Non-pigmented ciliary epithelial cell (primary cell): Measurements from ENCODE around the gene ASS1.

Experiments
- DNase-seq: peaks from one replicate; pipeline ENCODE4 v3.0.0-alpha.2; 2010; ENCODE audit warnings: low read depth

Gene ASS1

GRCh38 chr9:130419521-130420035, 25.2 kb upstream of the ASS1 start:
- DNase-seq, result no peak

- no peak for DNase-seq
Measured at GRCh38 chr9:130421154-130421801, 23.5 kb upstream of the ASS1 start.

GRCh38 chr9:130421802-130422276, 22.9 kb upstream of the ASS1 start:
- DNase-seq, result peak; percentile 59

- no peak for DNase-seq
Measured at GRCh38 chr9:130422546-130422945, 22.2 kb upstream of the ASS1 start.

- DNase-seq, result no peak
Measured at GRCh38 chr9:130423272-130423671, 21.5 kb upstream of the ASS1 start.

GRCh38 chr9:130424595-130425454, 19.9 kb upstream of the ASS1 start:
- DNase-seq, result no peak

GRCh38 chr9:130425741-130426466, 18.9 kb upstream of the ASS1 start:
- no peak for DNase-seq

GRCh38 chr9:130426467-130426773, 18.3 kb upstream of the ASS1 start:
- DNase-seq, result no peak

GRCh38 chr9:130426883-130427282, 17.9 kb upstream of the ASS1 start:
- DNase-seq, result no peak

- no peak for DNase-seq
Measured at GRCh38 chr9:130427326-130427725, 17.4 kb upstream of the ASS1 start.

- no peak for DNase-seq
Measured at GRCh38 chr9:130428086-130428665, 16.6 kb upstream of the ASS1 start.

GRCh38 chr9:130429381-130429780, 15.4 kb upstream of the ASS1 start:
- DNase-seq, result no peak

- no peak for DNase-seq
Measured at GRCh38 chr9:130429831-130430230, 14.9 kb upstream of the ASS1 start.

GRCh38 chr9:130430232-130430631, 14.5 kb upstream of the ASS1 start:
- DNase-seq, result no peak

GRCh38 chr9:130430734-130431535, 13.8 kb upstream of the ASS1 start:
- DNase-seq, result no peak

GRCh38 chr9:130431536-130432303, 13.0 kb upstream of the ASS1 start:
- DNase-seq, result no peak

- no peak for DNase-seq
Measured at GRCh38 chr9:130432362-130432761, 12.4 kb upstream of the ASS1 start.

- no peak for DNase-seq
Measured at GRCh38 chr9:130432796-130433167, 12.0 kb upstream of the ASS1 start.

- DNase-seq, result no peak
Measured at GRCh38 chr9:130433168-130433946, 11.4 kb upstream of the ASS1 start.

GRCh38 chr9:130433947-130434262, 10.9 kb upstream of the ASS1 start:
- DNase-seq, result no peak
